ENCODE measurements around the gene SAP130. TPM values are rescaled to one million over a fixed set of nuclear protein-coding genes. Genes with fewer than 3 reads are reported as not detected.

SAP130 gene
- total and polyA plus RNA-seq, 2 of the 4 experiments (the other 2 are of a cell fraction) = 6.1 to 17.1 TPM

DNA sequence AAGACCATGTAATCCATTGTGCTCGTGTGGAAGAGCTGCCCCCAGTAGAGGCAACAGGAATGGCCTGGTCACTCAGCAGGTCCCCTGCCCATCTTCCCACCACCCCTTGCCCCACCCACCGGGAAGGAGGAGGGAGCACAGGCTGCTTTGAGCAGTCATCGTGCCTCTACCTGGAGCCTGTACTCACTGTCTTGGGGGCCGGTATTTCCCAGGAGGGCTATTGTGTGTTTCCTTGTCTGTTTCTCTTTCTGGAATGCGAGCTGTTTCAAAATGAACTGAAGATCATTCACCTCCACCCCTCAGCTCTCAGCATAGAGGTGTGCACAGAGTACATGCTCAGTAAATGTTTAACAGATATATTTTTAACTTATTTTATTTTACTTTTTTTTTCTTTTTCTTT is 134.4 kb downstream of the SAP130 start:
- DNase-seq (no peak), ATAC-seq (ENCODE audit: low read depth) (no peak)
- BruUV-seq (replicated peaks) = no TSS peak
- H3K4me3 ChIP-seq (ENCODE audit: insufficient read depth, low read depth, low read length) = no peak overlapping the region
- peaks cover 0 to 7% of the 10 kb centered on the region in 2 experiments; a peak in 2 of 4 replicates for H3K79me1 ChIP-seq (ENCODE audit: low read depth in 1 of 2, low read length in 2 of 2)
- no peak overlapping the region for H4K8ac ChIP-seq (ENCODE audit: low read depth in 2 of 2, low read length in 2 of 2)
- H2AK5ac ChIP-seq (ENCODE audit: low read depth, low read length) = no peak overlapping the region
- no peaks in the 10 kb centered on the region for H3K36me3 ChIP-seq (ENCODE audit: control insufficient read depth, insufficient read depth, low read length)
- H3K27ac ChIP-seq (ENCODE audit: insufficient read depth, low read length) = no peak overlapping the region
- no peak overlapping the region for H3K23ac ChIP-seq (ENCODE audit: low read depth, low read length)
- H2BK15ac ChIP-seq (ENCODE audit: low read depth, low read length) = no peak overlapping the region
- no peak overlapping the region for H2AK9ac ChIP-seq (replicated peaks; ENCODE audit: low read depth, low read length, poor library complexity)
- no CpG with 5 or more reads among the region's 5 CpGs for WGBS, 2 experiments (ENCODE audit: extremely low coverage in 2 of 2, insufficient read length in 1 of 2)
- no peak overlapping the region for H4K5ac ChIP-seq (ENCODE audit: low read depth, low read length)
- H2BK5ac ChIP-seq (ENCODE audit: low read depth, low read length, poor library complexity, severe bottlenecking) = no peak overlapping the region
- dilution Hi-C loops (cut with HindIII; ENCODE audit: low sequenced_read_pairs, unreplicated experiment) (no loop called here), in situ Hi-C loops (cut with MboI; ENCODE audit: low sequenced_read_pairs) (loop anchor here (25.0 kb wide), 1 partner anchor 419 kb away; the partner anchor contains the start of gene HS6ST1), intact Hi-C loops (cut with micrococcal nuclease) (no loop called here)
- no peaks in the 10 kb centered on the region for H4K20me1 ChIP-seq (ENCODE audit: insufficient read depth, low read length)
- no peak overlapping the region for H4K91ac ChIP-seq (ENCODE audit: insufficient read depth, low read depth, low read length)
- POLR2A ChIA-PET (ENCODE audit: unreplicated experiment) = no interaction called here
- no peak overlapping the region for H2BK120ac ChIP-seq (ENCODE audit: low read depth, low read length)
- TF ChIP-seq MXI1 (IDR thresholded peaks at IDR 0.05; ENCODE audit: borderline replicate concordance, low read depth, low read length) = no peak
- no peaks in the 10 kb centered on the region for H3K4me1 ChIP-seq (ENCODE audit: control insufficient read depth, insufficient read depth, low read length)
- no peak overlapping the region for H3K14ac ChIP-seq (replicated peaks; ENCODE audit: low read depth, low read length)
- no peak overlapping the region for H3K9ac ChIP-seq (ENCODE audit: low read depth, low read length)
- H3K4ac ChIP-seq (ENCODE audit: low read depth, low read length) = no peak overlapping the region
- H3K56ac ChIP-seq (ENCODE audit: extremely low read depth, insufficient read depth, low read length) = no peak overlapping the region
- H3K4me2 ChIP-seq (ENCODE audit: low read depth, low read length) = no peak overlapping the region
- CTCF ChIA-PET = no interaction called here
- H3K9me1 ChIP-seq (ENCODE audit: insufficient read depth, low read length) = no peaks in the 10 kb centered on the region
- H2BK20ac ChIP-seq (ENCODE audit: low read depth, low read length) = no peak overlapping the region
- no peaks in the 10 kb centered on the region for H3K9me3 ChIP-seq (ENCODE audit: control insufficient read depth, insufficient read depth, low read length)
- H3K27me3 ChIP-seq (ENCODE audit: control insufficient read depth, insufficient read depth, low read length) = no peaks in the 10 kb centered on the region
- no peak overlapping the region for H3K18ac ChIP-seq (ENCODE audit: low read depth, low read length)
- H2AFZ ChIP-seq (replicated peaks; ENCODE audit: low read length, poor library complexity) = no peak overlapping the region

All from IMR-90 (cell line).